Measurements from ENCODE around the gene ZCCHC3. TPM values are rescaled to one million over a fixed set of nuclear protein-coding genes. Genes with fewer than 3 reads are reported as not detected.
A peak's percentile ranks its signal among the peaks of the same experiment; 100 is the strongest.
"Not testable (repeated sequence)": the region's sequence is repeated elsewhere in the genome, so short reads cannot be mapped to it uniquely, and the experiment has no call there.

ZCCHC3 gene
- total RNA-seq (10 to 100 TPM in 3 of 4 donors, 1 to 10 TPM in 1; 9.7 to 22.1 (median 15.6) TPM), polyA plus RNA-seq (10 to 100 TPM in 1 of 3 donors, 1 to 10 TPM in 2; 6.0 to 11.7 (median 6.2) TPM)

DNA sequence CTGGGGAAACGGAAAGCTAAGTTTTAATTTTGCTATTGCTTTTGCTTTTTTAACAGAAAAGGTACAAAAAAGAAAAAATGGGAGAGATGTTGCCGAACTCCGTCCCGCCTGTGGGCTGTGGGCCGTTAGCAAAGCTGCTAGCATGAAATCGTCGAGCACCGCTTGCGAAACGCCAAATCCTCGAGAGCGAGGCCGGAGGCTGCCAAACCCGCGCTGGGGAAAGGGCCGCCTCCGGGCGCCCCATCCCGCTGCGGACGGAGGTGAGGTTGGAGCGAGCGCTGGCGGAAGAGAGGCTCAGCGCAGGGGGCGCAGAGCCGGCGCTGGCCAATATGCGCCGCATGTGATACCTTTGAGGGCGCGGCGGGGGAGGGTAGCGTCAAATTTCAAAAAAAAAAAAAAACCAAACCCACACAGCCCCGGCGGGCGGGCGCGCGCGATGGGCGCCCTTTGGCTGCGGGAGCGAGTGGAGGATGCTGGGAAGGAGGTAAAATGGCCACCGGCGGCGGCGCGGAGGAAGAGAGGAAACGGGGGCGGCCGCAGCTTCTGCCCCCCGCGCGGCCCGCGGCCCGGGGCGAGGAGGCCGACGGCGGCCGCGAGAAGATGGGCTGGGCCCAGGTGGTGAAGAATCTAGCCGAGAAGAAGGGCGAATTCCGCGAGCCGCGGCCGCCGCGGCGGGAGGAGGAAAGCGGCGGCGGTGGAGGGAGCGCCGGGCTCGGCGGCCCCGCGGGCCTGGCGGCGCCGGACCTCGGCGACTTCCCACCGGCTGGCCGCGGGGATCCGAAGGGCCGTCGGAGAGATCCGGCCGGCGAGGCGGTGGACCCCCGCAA lies at the start of gene ZCCHC3:
Gene ZCCHC3 (plus strand): TSS at position 473 of the 827 bp plus-strand sequence. CDS start 17 bp downstream, at position 490.
- intact Hi-C loops (cut with DNase I) = no loop called here
- TF ChIP-seq POLR2AphosphoS5 (IDR thresholded peaks at IDR 0.05) (peak; percentile 56 to 87 (median 79)), POLR2A (IDR thresholded peaks at IDR 0.05) (peak in 1 of 2 donors; percentile 17), EP300 (IDR thresholded peaks at IDR 0.05) (peak in 2 of 4 donors; percentile 11 to 35)
- TF ChIP-seq, protein P1, sequence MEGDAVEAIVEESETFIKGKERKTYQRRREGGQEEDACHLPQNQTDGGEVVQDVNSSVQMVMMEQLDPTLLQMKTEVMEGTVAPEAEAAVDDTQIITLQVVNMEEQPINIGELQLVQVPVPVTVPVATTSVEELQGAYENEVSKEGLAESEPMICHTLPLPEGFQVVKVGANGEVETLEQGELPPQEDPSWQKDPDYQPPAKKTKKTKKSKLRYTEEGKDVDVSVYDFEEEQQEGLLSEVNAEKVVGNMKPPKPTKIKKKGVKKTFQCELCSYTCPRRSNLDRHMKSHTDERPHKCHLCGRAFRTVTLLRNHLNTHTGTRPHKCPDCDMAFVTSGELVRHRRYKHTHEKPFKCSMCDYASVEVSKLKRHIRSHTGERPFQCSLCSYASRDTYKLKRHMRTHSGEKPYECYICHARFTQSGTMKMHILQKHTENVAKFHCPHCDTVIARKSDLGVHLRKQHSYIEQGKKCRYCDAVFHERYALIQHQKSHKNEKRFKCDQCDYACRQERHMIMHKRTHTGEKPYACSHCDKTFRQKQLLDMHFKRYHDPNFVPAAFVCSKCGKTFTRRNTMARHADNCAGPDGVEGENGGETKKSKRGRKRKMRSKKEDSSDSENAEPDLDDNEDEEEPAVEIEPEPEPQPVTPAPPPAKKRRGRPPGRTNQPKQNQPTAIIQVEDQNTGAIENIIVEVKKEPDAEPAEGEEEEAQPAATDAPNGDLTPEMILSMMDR (IDR thresholded peaks at IDR 0.05) = no peak
- peak; percentile 96 for DNase-seq
- H3K36me3 ChIP-seq = no peaks in the 10 kb centered on the region
- H3K4me1 ChIP-seq = peaks cover 0 to 45% (median 43%) of the 10 kb centered on the region in 4 donors
- H3K9me3 ChIP-seq = no peaks in the 10 kb centered on the region
- H3K27ac ChIP-seq = peak within 1 kb of the TSS; percentile 94 to 98 (median 97)
- no peaks in the 10 kb centered on the region for H3K27me3 ChIP-seq
- peak within 1 kb of the TSS; percentile 73 to 95 (median 80) for H3K4me3 ChIP-seq
- WGBS, 2 donors = 0 to 1% methylated on average over 99 of the region's 99 CpGs

DNA sequence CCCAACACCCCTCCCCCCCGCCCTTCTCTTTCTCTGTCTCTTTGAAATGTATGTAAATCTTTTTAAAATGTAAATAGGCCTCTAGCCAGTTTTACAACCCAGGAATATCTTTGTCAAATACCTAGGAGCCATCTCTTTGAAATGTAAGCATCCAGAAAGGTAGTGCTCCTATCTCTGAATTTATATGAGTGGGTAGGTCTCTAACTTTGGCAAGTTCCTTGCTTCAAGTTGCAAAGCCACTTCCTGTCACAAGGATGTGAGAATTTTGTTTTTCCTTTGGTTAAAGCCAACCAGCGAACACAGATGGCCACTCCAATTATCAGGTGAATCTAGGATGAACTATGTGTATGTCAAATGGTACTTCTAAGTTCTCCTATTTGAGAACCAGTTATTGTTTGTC lies 46.0 kb upstream of the ZCCHC3 start:
- Histone ChIP-seq H3K9me3 (peaks cover 0 to 3% (median 1%) of the 10 kb centered on the region in 4 donors), H3K27me3 (peaks cover 0 to 17% (median 0%) of the 10 kb centered on the region in 3 donors), H3K27ac (no peak overlapping the region), H3K36me3 (no peaks in the 10 kb centered on the region), H3K4me3 (no peak overlapping the region), H3K4me1 (no peaks in the 10 kb centered on the region)
- no peak for DNase-seq
- intact Hi-C loops (cut with DNase I) = no loop called here
- WGBS, 2 donors = 45 to 48% methylated on average over 2 of the region's 2 CpGs
- TF ChIP-seq EP300 (IDR thresholded peaks at IDR 0.05) = no peak
- no peak for TF ChIP-seq POLR2A (IDR thresholded peaks at IDR 0.05)
- no peak for TF ChIP-seq POLR2AphosphoS5 (IDR thresholded peaks at IDR 0.05)
- TF ChIP-seq, protein P1 (IDR thresholded peaks at IDR 0.05) = no peak

DNA sequence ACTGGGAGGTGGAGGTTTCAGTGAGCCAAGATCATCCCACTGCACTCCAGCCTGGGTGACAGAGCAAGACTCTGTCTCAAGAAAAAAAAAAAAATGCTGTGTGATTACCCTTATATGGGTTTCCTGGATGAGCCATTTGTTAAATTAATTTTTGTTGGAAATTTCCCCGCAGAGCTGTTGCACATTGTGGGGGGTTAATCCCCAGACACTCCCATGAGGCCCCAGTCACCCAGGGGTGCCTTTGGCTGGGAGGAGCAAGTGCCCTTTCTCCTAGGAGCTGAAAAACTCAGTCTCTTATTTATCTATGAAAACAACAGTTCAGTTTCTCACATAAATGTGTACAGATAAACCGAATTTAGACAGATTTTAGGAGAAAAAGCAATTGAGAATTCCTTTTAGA lies 44.6 kb upstream of the ZCCHC3 start:
- Histone ChIP-seq H3K27ac (no peak overlapping the region), H3K9me3 (no peaks in the 10 kb centered on the region), H3K36me3 (no peaks in the 10 kb centered on the region), H3K4me3 (no peak overlapping the region), H3K4me1 (no peaks in the 10 kb centered on the region), H3K27me3 (peaks cover 0 to 22% (median 0%) of the 10 kb centered on the region in 3 donors)
- intact Hi-C loops (cut with DNase I) = no loop called here
- no peak for TF ChIP-seq POLR2AphosphoS5 (IDR thresholded peaks at IDR 0.05)
- TF ChIP-seq, protein P1 (IDR thresholded peaks at IDR 0.05) = no peak
- TF ChIP-seq POLR2A (IDR thresholded peaks at IDR 0.05) = no peak
- no peak for TF ChIP-seq EP300 (IDR thresholded peaks at IDR 0.05)
- 82 to 87% methylated on average over 2 of the region's 2 CpGs for WGBS, 2 donors
- DNase-seq = no peak

- peaks cover 0 to 21% (median 0%) of the 10 kb centered on the region in 3 donors for H3K27me3 ChIP-seq
- H3K9me3 ChIP-seq; H3K36me3 ChIP-seq; H3K4me3 ChIP-seq; intact Hi-C loops (cut with DNase I); H3K27ac ChIP-seq; H3K4me1 ChIP-seq; DNase-seq: not testable (repeated sequence)
- 38 to 48% methylated on average over 6 of the region's 6 CpGs for WGBS, 2 donors
These were observed 43.9 kb upstream of the ZCCHC3 start for GRCh38 chr20:253447-253846.

DNA sequence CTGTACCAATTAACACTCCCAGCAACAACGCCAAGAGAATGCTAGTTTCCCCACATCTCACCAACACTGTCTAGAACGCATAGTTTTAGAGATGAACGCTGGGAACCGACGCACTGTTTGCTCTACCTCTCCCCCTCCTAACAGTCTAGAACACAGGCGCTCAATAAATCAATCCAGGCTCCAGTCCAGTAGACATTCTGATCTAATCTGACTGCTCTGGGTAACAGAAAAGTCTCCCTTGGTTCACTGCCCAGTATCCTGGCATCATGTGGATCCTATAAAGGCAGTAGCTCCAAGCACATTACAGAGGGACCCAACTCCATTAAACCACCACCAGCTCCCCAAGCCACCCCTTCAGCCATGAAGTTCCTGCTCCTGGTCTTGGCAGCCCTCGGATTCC lies 40.0 kb upstream of the ZCCHC3 start, which contains the start of gene DEFB132:
Gene DEFB132 (plus strand): TSS at position 306 of the 400 bp plus-strand sequence. CDS start 55 bp downstream, at position 361.
- no peak for DNase-seq
- TF ChIP-seq POLR2AphosphoS5 (IDR thresholded peaks at IDR 0.05) = no peak
- TF ChIP-seq POLR2A (IDR thresholded peaks at IDR 0.05) = no peak
- no peak for TF ChIP-seq EP300 (IDR thresholded peaks at IDR 0.05)
- TF ChIP-seq, protein P1 (IDR thresholded peaks at IDR 0.05) = no peak
- Histone ChIP-seq H3K36me3 (no peaks in the 10 kb centered on the region), H3K27me3 (peaks cover 0 to 5% (median 0%) of the 10 kb centered on the region in 3 donors), H3K4me3 (no peak within 1 kb of the TSS), H3K27ac (no peak within 1 kb of the TSS), H3K9me3 (no peaks in the 10 kb centered on the region), H3K4me1 (no peaks in the 10 kb centered on the region)
- 40 to 78% methylated on average over 7 of the region's 7 CpGs for WGBS, 2 donors
- intact Hi-C loops (cut with DNase I) = no loop called here
